Measurements from ENCODE around the gene TBXAS1. TPM values are rescaled to one million over a fixed set of nuclear protein-coding genes. Genes with fewer than 3 reads are reported as not detected.
"Not testable (repeated sequence)": the region's sequence is repeated elsewhere in the genome, so short reads cannot be mapped to it uniquely, and the experiment has no call there.

TBXAS1 gene
- polyA plus RNA-seq, 3 donors: 24.4 to 34.5 (median 30.7) TPM

GRCh38 chr7:139821349-139822105 is 7.5 kb upstream of the TBXAS1 start:
- no peak for DNase-seq (ENCODE audit: extremely low read depth in 1 of 11, low read depth in 9 of 11, low spot score in 4 of 11)

- DNase-seq (ENCODE audit: extremely low read depth in 1 of 11, low read depth in 9 of 11, low spot score in 4 of 11): no peak
These were observed 6.2 kb upstream of the TBXAS1 start for GRCh38 chr7:139822855-139823254.

GRCh38 chr7:139823959-139824521 is 5.0 kb upstream of the TBXAS1 start:
- peak in 7 of 11 donors; percentile 26 to 61 (median 47) for DNase-seq (ENCODE audit: extremely low read depth in 1 of 11, low read depth in 9 of 11, low spot score in 4 of 11)

- no peak for DNase-seq (ENCODE audit: extremely low read depth in 1 of 11, low read depth in 9 of 11, low spot score in 4 of 11)
These were observed 3.3 kb upstream of the TBXAS1 start for GRCh38 chr7:139825666-139826290.

- no peak for DNase-seq (ENCODE audit: extremely low read depth in 1 of 11, low read depth in 9 of 11, low spot score in 4 of 11)
These were observed 2.0 kb upstream of the TBXAS1 start for GRCh38 chr7:139827042-139827441.

- DNase-seq (ENCODE audit: extremely low read depth in 1 of 11, low read depth in 9 of 11, low spot score in 4 of 11): no peak
These were observed 618 bp upstream of the TBXAS1 start for GRCh38 chr7:139828446-139828845.

GRCh38 chr7:139829775-139830117 is 682 bp downstream of the TBXAS1 start:
- peak in 1 of 11 donors; percentile 23 for DNase-seq (ENCODE audit: extremely low read depth in 1 of 11, low read depth in 9 of 11, low spot score in 4 of 11)

- DNase-seq (ENCODE audit: extremely low read depth in 1 of 11, low read depth in 9 of 11, low spot score in 4 of 11): no peak
These were observed 1.2 kb downstream of the TBXAS1 start for GRCh38 chr7:139830292-139830691.

- DNase-seq (ENCODE audit: extremely low read depth in 1 of 11, low read depth in 9 of 11, low spot score in 4 of 11): no peak
These were observed 1.9 kb downstream of the TBXAS1 start for GRCh38 chr7:139830782-139831501.

GRCh38 chr7:139835848-139836247 is 6.8 kb downstream of the TBXAS1 start:
- not testable (repeated sequence) for DNase-seq (ENCODE audit: extremely low read depth in 1 of 11, low read depth in 9 of 11, low spot score in 4 of 11)

- not testable (repeated sequence) for DNase-seq (ENCODE audit: extremely low read depth in 1 of 11, low read depth in 9 of 11, low spot score in 4 of 11)
These were observed 8.2 kb downstream of the TBXAS1 start for GRCh38 chr7:139837291-139837690.

GRCh38 chr7:139838276-139838675 is 9.2 kb downstream of the TBXAS1 start:
- no peak for DNase-seq (ENCODE audit: extremely low read depth in 1 of 11, low read depth in 9 of 11, low spot score in 4 of 11)

GRCh38 chr7:139838876-139839275 is 9.8 kb downstream of the TBXAS1 start:
- DNase-seq (ENCODE audit: extremely low read depth in 1 of 11, low read depth in 9 of 11, low spot score in 4 of 11): no peak

- DNase-seq (ENCODE audit: extremely low read depth in 1 of 11, low read depth in 9 of 11, low spot score in 4 of 11): no peak
These were observed 11.7 kb downstream of the TBXAS1 start for GRCh38 chr7:139840776-139841175.

- DNase-seq (ENCODE audit: extremely low read depth in 1 of 11, low read depth in 9 of 11, low spot score in 4 of 11): peak in 1 of 11 donors; percentile 21
These were observed 13.5 kb downstream of the TBXAS1 start for GRCh38 chr7:139842401-139843210.

GRCh38 chr7:139843211-139843537 is 14.1 kb downstream of the TBXAS1 start:
- DNase-seq (ENCODE audit: extremely low read depth in 1 of 11, low read depth in 9 of 11, low spot score in 4 of 11): not testable (repeated sequence)

- no peak for DNase-seq (ENCODE audit: extremely low read depth in 1 of 11, low read depth in 9 of 11, low spot score in 4 of 11)
These were observed 15.8 kb downstream of the TBXAS1 start for GRCh38 chr7:139844779-139845442.

GRCh38 chr7:139845443-139845805 is 16.4 kb downstream of the TBXAS1 start:
- no peak for DNase-seq (ENCODE audit: extremely low read depth in 1 of 11, low read depth in 9 of 11, low spot score in 4 of 11)

- no peak for DNase-seq (ENCODE audit: extremely low read depth in 1 of 11, low read depth in 9 of 11, low spot score in 4 of 11)
These were observed 17.2 kb downstream of the TBXAS1 start for GRCh38 chr7:139846297-139846696.

All from renal cortex interstitium (tissue), 11 donors.